ENCODE results near the gene UVSSA. TPM values are rescaled to one million over a fixed set of nuclear protein-coding genes. Genes with fewer than 3 reads are reported as not detected.
A peak's percentile ranks its signal among the peaks of the same experiment; 100 is the strongest.

The UVSSA gene
- total RNA-seq, 1 donor from 2014 or later: 25.5 TPM

GRCh38 chr4:1355378-1355777 is 8.4 kb downstream of the UVSSA start:
- intact Hi-C loops (cut with DNase I): no loop called here
- no peaks in the 10 kb centered on the region for H3K9me3 ChIP-seq
- no peak for TF ChIP-seq POLR2A (IDR thresholded peaks at IDR 0.05)
- no peak for TF ChIP-seq POLR2AphosphoS5 (IDR thresholded peaks at IDR 0.05; ENCODE audit: insufficient read depth in 1 of 2, low read depth in 1 of 2)
- no peak for TF ChIP-seq CTCF (IDR thresholded peaks at IDR 0.05)
- no peak for DNase-seq (ENCODE audit: extremely low spot score in 2 of 2)
- H3K27ac ChIP-seq: no peak overlapping the region
- no peak overlapping the region for H3K4me3 ChIP-seq
- no peaks in the 10 kb centered on the region for H3K27me3 ChIP-seq
- H3K4me1 ChIP-seq: peaks cover 5% of the 10 kb centered on the region
- no peaks in the 10 kb centered on the region for H3K36me3 ChIP-seq

GRCh38 chr4:1356181-1356998 is 9.4 kb downstream of the UVSSA start:
- H3K4me1 ChIP-seq: peaks cover 5% of the 10 kb centered on the region
- H3K9me3 ChIP-seq: no peaks in the 10 kb centered on the region
- intact Hi-C loops (cut with DNase I): no loop called here
- TF ChIP-seq CTCF (IDR thresholded peaks at IDR 0.05): peak; percentile 48 to 68 (median 55)
- no peak for TF ChIP-seq POLR2A (IDR thresholded peaks at IDR 0.05)
- no peak for TF ChIP-seq POLR2AphosphoS5 (IDR thresholded peaks at IDR 0.05; ENCODE audit: insufficient read depth in 1 of 2, low read depth in 1 of 2)
- H3K27me3 ChIP-seq: no peaks in the 10 kb centered on the region
- H3K4me3 ChIP-seq: no peak overlapping the region
- H3K27ac ChIP-seq: no peak overlapping the region
- H3K36me3 ChIP-seq: no peaks in the 10 kb centered on the region
- no peak for DNase-seq (ENCODE audit: extremely low spot score in 2 of 2)

DNA sequence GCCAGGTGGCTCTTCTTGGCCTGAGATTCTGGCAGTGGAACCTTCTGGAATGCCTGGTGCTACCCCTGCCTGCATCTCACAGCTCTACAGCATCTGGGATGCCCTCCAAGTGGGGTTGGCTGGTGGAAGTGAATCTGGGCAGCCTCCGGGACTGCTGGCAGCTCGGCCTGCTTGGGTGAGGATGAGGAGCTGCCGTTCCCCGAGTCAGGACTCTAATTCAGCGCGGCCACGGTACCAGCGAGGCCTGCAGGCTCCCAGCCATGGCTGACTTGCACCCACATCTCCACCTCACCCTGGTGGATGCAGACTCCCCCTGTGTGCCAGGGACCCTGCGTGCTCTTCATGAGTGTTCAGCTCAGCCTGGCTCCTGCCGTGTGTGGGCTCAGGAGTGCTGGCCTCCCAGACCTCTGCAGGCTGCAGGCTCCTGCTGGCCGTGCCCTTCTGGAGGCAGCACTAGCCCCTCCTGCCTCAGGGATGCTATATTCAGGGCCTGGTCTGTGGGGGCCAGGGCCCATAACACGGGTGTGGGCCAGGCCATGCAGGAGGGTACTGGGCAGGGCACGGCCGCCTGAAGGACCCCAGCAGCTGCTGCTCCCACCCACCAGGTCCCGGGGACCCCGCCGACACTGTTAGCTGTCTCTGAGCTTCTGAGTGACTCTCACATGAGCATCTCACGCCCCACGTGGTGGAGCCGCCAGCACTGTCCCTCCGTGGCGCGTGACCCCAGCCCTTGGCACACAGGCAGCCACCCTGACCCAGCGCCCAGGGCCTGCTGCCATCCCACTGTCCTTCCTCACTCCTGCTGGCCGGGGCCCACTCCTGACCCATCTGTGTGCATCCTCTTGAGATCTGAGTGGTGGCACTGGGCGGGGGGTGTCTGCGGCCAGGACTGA is 10.6 kb downstream of the UVSSA start:
- Histone ChIP-seq H3K4me1 (no peaks in the 10 kb centered on the region), H3K4me3 (no peak overlapping the region), H3K27ac (no peak overlapping the region), H3K9me3 (no peaks in the 10 kb centered on the region), H3K27me3 (no peaks in the 10 kb centered on the region), H3K36me3 (no peaks in the 10 kb centered on the region)
- intact Hi-C loops (cut with DNase I): no loop called here
- no peak for TF ChIP-seq POLR2AphosphoS5 (IDR thresholded peaks at IDR 0.05; ENCODE audit: insufficient read depth in 1 of 2, low read depth in 1 of 2)
- no peak for TF ChIP-seq POLR2A (IDR thresholded peaks at IDR 0.05)
- no peak for TF ChIP-seq CTCF (IDR thresholded peaks at IDR 0.05)
- DNase-seq (ENCODE audit: extremely low spot score in 2 of 2): no peak

- Histone ChIP-seq H3K4me1 (no peaks in the 10 kb centered on the region), H3K4me3 (no peak overlapping the region), H3K36me3 (no peaks in the 10 kb centered on the region), H3K27me3 (no peaks in the 10 kb centered on the region), H3K27ac (no peak overlapping the region), H3K9me3 (no peaks in the 10 kb centered on the region)
- DNase-seq (ENCODE audit: extremely low spot score in 2 of 2): no peak
- intact Hi-C loops (cut with DNase I): no loop called here
- TF ChIP-seq POLR2AphosphoS5 (IDR thresholded peaks at IDR 0.05; ENCODE audit: insufficient read depth in 1 of 2, low read depth in 1 of 2) (no peak), POLR2A (IDR thresholded peaks at IDR 0.05) (no peak), CTCF (IDR thresholded peaks at IDR 0.05) (no peak)
These were observed 11.6 kb downstream of the UVSSA start for GRCh38 chr4:1358421-1359143.

Measured in vagina (tissue), 2 donors.